ENCODE results near the gene ANKRD37. TPM values are rescaled to one million over a fixed set of nuclear protein-coding genes. Genes with fewer than 3 reads are reported as not detected.

ANKRD37 gene
- total and polyA plus RNA-seq, 2 of the 8 experiments (the other 6 are each of a cell fraction or from before 2014, with no cell fraction given): 2.8 to 3.4 TPM

DNA sequence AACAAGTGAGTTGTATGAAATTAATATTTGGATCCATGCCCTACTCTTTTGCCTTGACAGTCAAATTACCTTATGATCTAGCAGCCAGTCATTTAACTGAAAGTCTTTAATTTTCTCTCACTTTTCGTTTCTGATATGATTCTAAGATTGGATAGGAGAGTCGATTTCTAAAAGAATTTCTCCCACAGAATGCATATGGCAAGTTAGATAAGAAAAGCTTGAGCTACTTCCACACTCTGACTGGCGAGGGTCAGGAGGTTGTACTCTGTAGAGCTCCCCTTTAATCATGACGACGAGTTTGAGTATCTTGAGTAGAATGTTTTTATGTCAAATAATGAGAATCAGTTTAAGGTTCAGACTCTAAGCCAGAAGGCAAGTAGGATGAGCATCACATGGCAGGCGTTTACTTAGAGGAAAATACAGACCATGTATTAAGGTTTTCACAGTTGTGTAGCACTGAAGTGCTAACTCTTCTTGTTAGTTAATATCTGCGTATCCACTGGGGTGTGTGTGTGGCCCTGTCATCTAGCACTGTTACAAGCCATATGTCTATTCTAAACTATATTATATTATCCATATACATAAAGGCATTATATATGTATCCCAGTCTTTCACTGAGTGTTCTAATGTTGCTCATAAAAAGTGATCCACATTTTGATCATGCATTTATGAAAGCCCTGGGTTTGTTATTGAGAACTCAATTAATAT lies 38.8 kb upstream of the ANKRD37 start:
- Histone ChIP-seq H3K18ac (ENCODE audit: extremely low read depth, low read length) (no peak overlapping the region), H4K20me1 (replicated peaks in 1 of 2; ENCODE audit: control insufficient read depth in 1 of 2, insufficient read depth in 2 of 2, low read length in 2 of 2) (no peaks in the 10 kb centered on the region), H3K79me2 (ENCODE audit: control insufficient read depth in 1 of 2, insufficient read depth in 2 of 2, low read length in 2 of 2) (no peaks in the 10 kb centered on the region), H4K5ac (ENCODE audit: insufficient read length, low read depth, low read length) (no peak overlapping the region), H3K27ac (ENCODE audit: low read depth, low read length) (no peak overlapping the region), H4K91ac (replicated peaks; ENCODE audit: insufficient read length, low read length) (no peak overlapping the region), H3K4ac (replicated peaks; ENCODE audit: insufficient read length, low read depth, low read length) (no peak overlapping the region), H3K27me3 (replicated peaks in 1 of 4; ENCODE audit: control insufficient read depth in 3 of 4, extremely low read depth in 1 of 4, insufficient read depth in 3 of 4, low read length in 3 of 4) (no peaks in the 10 kb centered on the region), H3K79me1 (ENCODE audit: low read depth, low read length) (no peaks in the 10 kb centered on the region), H2BK20ac (ENCODE audit: low read length) (no peak overlapping the region), H2BK5ac (ENCODE audit: low read depth, low read length) (no peak overlapping the region), H3K4me1 (replicated peaks in 1 of 4; ENCODE audit: control insufficient read depth in 3 of 4, insufficient read depth in 4 of 4, low read length in 3 of 4) (peaks cover 0 to 3% (median 0%) of the 10 kb centered on the region in 4 experiments; a peak in 1 of 7 replicates), H2BK15ac (ENCODE audit: low read length) (no peak overlapping the region), H3K23me2 (ENCODE audit: low read depth, low read length) (no peaks in the 10 kb centered on the region), H3K9ac (replicated peaks in 1 of 4; ENCODE audit: extremely low read depth in 1 of 4, low read depth in 3 of 4, low read length in 3 of 4) (no peak overlapping the region), H3K9me3 (ENCODE audit: insufficient read depth in 2 of 2, low read depth in 1 of 2, low read length in 1 of 2) (no peaks in the 10 kb centered on the region), H3K14ac (ENCODE audit: insufficient read length) (no peak overlapping the region), H2BK12ac (ENCODE audit: low read depth, low read length) (no peak overlapping the region), H3K4me3 (ENCODE audit: extremely low read depth in 1 of 4, insufficient read depth in 2 of 4, low read depth in 3 of 4, low read length in 4 of 4) (no peak overlapping the region), H2AK5ac (ENCODE audit: low read depth, low read length) (no peak overlapping the region), H3K4me2 (ENCODE audit: insufficient read depth in 1 of 2, low read depth in 2 of 2, low read length in 2 of 2) (no peak overlapping the region), H4K8ac (ENCODE audit: extremely low read depth, insufficient read depth, low read length) (no peak overlapping the region), H3K23ac (ENCODE audit: insufficient read length) (no peak overlapping the region), H2AFZ (ENCODE audit: low read length) (no peak overlapping the region), H2BK120ac (replicated peaks; ENCODE audit: low read depth, low read length) (no peak overlapping the region), H3K36me3 (ENCODE audit: control insufficient read depth in 2 of 4, insufficient read depth in 4 of 4, low read length in 3 of 4) (peaks cover 0 to 11% (median 3%) of the 10 kb centered on the region in 4 experiments; a peak in 4 of 8 replicates), H3K56ac (replicated peaks; ENCODE audit: insufficient read length, low read depth, low read length) (no peak overlapping the region)
- ChIA-PET CTCF (ENCODE audit: partially characterized antibody) (no interaction called here), POLR2A (ENCODE audit: partially characterized antibody) (no interaction called here)
- DNase-seq (ENCODE audit: low read depth in 1 of 2, low spot score in 2 of 2) (no peak), FAIRE-seq (no peak)
- 93% methylated on average over 7 of the region's 7 CpGs; no CpG with 5 or more reads in 1 of the 2 experiments for WGBS, 2 experiments (ENCODE audit: extremely low coverage in 1 of 2, insufficient coverage in 1 of 2, insufficient read length in 1 of 2, insufficient replicate concordance in 2 of 2, low coverage in 1 of 2, low lambda C conversion rate in 2 of 2, missing lambda C conversion rate in 1 of 2)
- TF ChIP-seq BCL11A (IDR thresholded peaks at IDR 0.05; ENCODE audit: low read depth in 2 of 2, low read length in 2 of 2) (no peak), BRCA1 (IDR thresholded peaks at IDR 0.05; ENCODE audit: low read depth, low read length) (no peak), SIN3A (conservative IDR thresholded peaks at IDR 0.05 in 1 of 2, IDR thresholded peaks at IDR 0.05 in 1 of 2; ENCODE audit: low read depth in 1 of 2, low read length in 2 of 2) (no peak), KDM4A (IDR thresholded peaks at IDR 0.05; ENCODE audit: low read depth, low read length, severe bottlenecking) (no peak), RAD21 (IDR thresholded peaks at IDR 0.05 in 1 of 2, conservative IDR thresholded peaks at IDR 0.05 in 1 of 2; ENCODE audit: low read depth in 2 of 2, low read length in 2 of 2) (no peak), CBX8 (IDR thresholded peaks at IDR 0.05; ENCODE audit: borderline replicate concordance, low read depth, low read length) (no peak), RNF2 (IDR thresholded peaks at IDR 0.05; ENCODE audit: borderline replicate concordance, low read depth, low read length, missing control alignments, poor library complexity, severe bottlenecking) (no peak), KDM5A (IDR thresholded peaks at IDR 0.05; ENCODE audit: low read length) (no peak), CHD2 (IDR thresholded peaks at IDR 0.05; ENCODE audit: low read length) (no peak)

Data from H1 (cell line).